ENCODE measurements around the gene DMRTC2.

The DMRTC2 gene

DNA sequence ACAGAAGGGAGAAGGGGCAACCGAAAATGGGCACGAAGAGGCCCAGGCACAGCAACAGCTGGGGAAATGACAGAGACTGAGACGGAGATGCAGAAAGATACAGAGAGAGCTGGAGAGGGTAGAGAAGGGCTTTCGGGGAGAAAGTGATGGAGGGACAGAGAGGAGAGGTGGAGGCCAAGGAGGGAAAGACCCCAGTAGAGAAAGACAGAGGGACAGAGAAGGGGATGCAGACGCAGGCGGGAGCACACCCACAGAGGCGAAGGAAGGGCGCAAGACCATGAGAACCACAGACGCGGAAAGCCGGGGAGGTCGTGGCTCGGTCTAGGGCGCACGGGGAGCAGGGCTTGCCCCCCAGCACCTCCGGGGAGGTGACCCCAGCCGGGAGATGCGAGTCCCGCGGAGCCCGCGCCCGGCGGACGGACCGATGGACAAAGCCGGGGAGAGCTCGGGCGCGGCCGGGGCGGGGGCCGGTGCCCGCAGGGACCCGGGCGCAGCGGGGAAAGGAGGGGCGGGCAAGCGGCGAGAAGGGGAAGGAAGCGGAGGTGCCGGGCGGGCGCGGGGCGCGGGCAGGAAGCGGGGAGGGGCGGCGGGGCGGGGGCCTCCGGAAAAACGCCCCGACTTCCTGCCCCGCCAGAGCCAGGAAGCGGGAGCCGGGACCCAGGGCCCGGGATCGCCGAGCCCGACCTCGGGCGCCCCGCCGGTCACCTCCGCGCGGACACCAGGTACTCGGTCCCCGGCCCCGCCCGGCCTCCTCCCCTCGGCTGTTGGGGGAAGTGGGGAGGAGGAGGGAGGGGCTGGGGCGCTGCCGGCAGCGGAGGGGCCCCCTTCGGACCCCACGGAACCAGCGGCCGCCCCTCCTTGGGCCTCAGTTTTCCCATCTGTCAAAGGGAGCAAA is 38.0 kb downstream of the DMRTC2 start, which contains the start of gene ARHGEF1:
TSS of gene ARHGEF1 (plus strand) at position 617 of the 895 bp plus-strand sequence. CDS start 4,899 bp downstream, outside the sequence.
- H3K4me3 ChIP-seq (ENCODE audit: low read depth, low read length) = peak within 1 kb of the TSS; percentile 98
- ChIA-PET POLR2A (interaction anchor here (1.3 to 1.5 kb wide), 2 partner anchors 9 to 23 kb away, joined by 3 to 12 read pairs; partner anchors contain the start of gene RPS19), CTCF (interaction anchor here (1.5 to 1.6 kb wide), 2 partner anchors 10 to 17 kb away, joined by 3 to 4 read pairs; no protein-coding TSS in a partner anchor)
- TF ChIP-seq, protein P1, sequence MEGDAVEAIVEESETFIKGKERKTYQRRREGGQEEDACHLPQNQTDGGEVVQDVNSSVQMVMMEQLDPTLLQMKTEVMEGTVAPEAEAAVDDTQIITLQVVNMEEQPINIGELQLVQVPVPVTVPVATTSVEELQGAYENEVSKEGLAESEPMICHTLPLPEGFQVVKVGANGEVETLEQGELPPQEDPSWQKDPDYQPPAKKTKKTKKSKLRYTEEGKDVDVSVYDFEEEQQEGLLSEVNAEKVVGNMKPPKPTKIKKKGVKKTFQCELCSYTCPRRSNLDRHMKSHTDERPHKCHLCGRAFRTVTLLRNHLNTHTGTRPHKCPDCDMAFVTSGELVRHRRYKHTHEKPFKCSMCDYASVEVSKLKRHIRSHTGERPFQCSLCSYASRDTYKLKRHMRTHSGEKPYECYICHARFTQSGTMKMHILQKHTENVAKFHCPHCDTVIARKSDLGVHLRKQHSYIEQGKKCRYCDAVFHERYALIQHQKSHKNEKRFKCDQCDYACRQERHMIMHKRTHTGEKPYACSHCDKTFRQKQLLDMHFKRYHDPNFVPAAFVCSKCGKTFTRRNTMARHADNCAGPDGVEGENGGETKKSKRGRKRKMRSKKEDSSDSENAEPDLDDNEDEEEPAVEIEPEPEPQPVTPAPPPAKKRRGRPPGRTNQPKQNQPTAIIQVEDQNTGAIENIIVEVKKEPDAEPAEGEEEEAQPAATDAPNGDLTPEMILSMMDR (IDR thresholded peaks at IDR 0.05; ENCODE audit: insufficient read depth, low read length, missing control alignments) = no peak
- DNase-seq (ENCODE audit: low read depth, low spot score) = no peak

DNA sequence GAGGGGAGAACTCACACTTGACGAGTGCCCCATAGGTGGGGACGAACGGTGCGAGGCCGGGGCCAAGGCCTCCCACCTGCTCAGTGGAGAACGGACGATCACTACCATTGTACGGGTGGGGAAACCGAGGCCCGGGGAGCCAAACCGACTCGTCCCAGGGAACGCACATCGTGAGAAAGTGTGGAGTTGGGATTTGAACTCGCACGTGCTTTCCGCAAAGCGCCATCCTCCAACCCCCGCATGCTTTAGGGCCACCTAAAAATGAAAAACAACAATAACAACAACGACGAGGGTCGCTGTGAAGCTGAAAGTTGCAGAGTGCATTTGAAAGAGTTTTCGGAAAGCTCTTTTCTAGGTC is 38.6 kb downstream of the DMRTC2 start:
- POLR2A ChIA-PET = interaction anchor here (1.2 to 1.3 kb wide), 2 partner anchors 9 to 24 kb away, joined by 3 to 9 read pairs; partner anchors contain the start of gene RPS19
- peak overlapping the region; percentile 98 for H3K4me3 ChIP-seq (ENCODE audit: low read depth, low read length)
- CTCF ChIA-PET = interaction anchor here (1.5 to 1.6 kb wide), 3 partner anchors 11 to 68 kb away, joined by 3 to 4 read pairs (median 4); no protein-coding TSS in a partner anchor
- TF ChIP-seq, protein P1 (IDR thresholded peaks at IDR 0.05; ENCODE audit: insufficient read depth, low read length, missing control alignments) = no peak
- DNase-seq (ENCODE audit: low read depth, low spot score) = no peak

DNA sequence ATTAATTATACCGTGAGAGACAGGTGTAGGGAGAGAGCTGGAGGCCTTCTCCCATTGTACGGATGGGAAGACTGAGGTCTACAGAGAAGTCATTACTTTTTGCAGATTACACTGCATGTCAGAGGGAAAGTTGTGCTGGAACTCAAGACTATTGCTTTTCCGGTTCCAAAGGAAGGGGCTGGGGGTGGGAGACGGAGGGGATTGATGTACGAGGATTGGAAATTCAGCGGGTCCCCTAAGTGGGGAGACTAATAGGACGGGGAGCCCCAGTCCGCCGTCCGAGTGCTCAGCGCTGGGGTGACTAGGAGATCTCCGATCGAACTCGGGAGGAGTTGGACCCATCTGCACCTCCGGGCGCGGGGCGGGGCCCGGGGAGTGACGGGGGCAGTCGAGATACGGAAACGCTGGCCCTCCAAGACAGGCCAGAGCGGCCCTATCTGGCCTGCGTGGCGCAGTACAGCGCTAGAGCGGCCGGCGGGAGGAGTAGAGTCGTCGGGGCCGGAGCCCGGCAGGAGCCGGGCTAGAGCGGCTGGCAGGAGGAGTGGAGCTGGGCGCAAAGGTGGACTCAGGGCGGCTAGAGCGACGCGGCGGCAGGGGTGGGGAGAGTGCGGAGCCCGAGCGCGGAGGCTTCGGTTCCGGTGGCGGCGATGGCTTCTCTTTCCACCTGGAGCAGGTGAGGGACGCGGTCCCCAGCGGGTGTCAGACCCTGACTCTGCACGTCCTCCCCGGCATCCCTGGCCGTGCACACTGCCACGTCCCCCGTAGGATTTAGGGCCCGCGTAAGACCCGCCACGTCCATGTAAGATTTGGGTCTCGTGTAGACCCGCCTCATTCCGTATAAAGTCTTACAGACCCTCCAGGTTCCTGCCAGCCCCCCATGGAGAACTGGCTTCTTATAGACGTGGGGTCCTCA is 39.2 kb downstream of the DMRTC2 start:
- CTCF ChIA-PET = interaction anchor here (1.3 to 1.7 kb wide), 5 partner anchors 11 to 74 kb away, joined by 3 to 9 read pairs (median 4); no protein-coding TSS in a partner anchor

DNA sequence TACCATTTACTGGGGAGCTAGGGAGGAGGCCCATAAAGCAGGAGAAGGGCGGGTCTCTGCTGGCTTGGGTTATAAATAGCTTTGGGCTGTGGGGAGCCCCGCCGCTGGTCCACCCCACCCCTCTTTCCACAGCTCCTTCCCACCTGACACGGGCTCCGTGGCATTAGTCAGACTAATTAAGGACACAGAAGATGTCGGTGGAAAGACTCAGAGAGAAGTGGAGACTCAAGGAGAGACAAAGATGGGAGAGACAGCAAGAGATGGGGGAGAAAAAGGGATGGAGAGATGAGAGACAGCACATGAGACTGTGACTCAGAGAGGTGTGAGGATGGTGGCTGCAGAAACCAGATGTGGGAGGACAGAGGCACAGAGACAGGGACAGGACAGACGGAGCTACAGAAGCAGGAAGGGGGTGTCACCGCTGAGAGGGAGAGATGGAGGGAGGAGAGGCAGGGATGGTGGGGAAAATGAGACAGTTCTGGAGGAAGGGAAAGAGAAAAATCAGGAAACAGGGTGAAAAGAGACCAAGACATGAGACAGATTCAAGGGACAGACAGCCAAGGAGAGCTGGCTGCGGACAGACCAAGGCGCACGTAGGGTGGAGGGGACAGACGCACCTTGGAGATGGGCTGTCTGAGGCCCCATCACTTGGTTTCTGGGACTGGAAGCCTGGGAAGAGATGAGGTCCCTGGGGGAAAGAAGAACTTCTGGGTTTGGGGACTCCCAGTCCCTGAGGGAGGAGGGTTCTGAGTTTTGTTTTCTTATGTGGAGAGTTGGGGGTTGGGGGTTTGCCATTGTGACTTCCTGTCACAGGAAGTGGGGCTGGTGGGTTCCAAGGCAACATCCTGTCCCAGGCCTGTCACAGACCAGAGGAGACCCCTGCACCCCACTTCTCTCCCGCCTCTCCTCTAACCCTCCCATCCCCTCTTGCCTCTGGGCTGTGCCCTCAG is 42.2 kb downstream of the DMRTC2 start:
- no peak for DNase-seq (ENCODE audit: low read depth, low spot score)
- no peak overlapping the region for H3K4me3 ChIP-seq (ENCODE audit: low read depth, low read length)
- TF ChIP-seq, protein P1 (IDR thresholded peaks at IDR 0.05; ENCODE audit: insufficient read depth, low read length, missing control alignments) = no peak
- CTCF ChIA-PET = interaction anchor here (1.2 to 1.5 kb wide), 4 partner anchors 11 to 71 kb away, joined by 3 to 4 read pairs (median 3); partner anchors contain the start of gene CD79A
- POLR2A ChIA-PET = interaction anchor here (0.9 kb wide), 1 partner anchor 25 kb away, joined by 4 read pairs; no protein-coding TSS in a partner anchor

More for the DNA sequence above, 39.2 kb downstream of the DMRTC2 start:
- H3K4me3 ChIP-seq (ENCODE audit: low read depth, low read length) = peak overlapping the region; percentile 98
- TF ChIP-seq, protein P1 (IDR thresholded peaks at IDR 0.05; ENCODE audit: insufficient read depth, low read length, missing control alignments) = peak; percentile 16
- DNase-seq (ENCODE audit: low read depth, low spot score) = peak; percentile 75
- POLR2A ChIA-PET = interaction anchor here (0.6 to 1.3 kb wide), 5 partner anchors 9 to 24 kb away, joined by 3 to 9 read pairs (median 3); partner anchors contain the start of gene RPS19

DNA sequence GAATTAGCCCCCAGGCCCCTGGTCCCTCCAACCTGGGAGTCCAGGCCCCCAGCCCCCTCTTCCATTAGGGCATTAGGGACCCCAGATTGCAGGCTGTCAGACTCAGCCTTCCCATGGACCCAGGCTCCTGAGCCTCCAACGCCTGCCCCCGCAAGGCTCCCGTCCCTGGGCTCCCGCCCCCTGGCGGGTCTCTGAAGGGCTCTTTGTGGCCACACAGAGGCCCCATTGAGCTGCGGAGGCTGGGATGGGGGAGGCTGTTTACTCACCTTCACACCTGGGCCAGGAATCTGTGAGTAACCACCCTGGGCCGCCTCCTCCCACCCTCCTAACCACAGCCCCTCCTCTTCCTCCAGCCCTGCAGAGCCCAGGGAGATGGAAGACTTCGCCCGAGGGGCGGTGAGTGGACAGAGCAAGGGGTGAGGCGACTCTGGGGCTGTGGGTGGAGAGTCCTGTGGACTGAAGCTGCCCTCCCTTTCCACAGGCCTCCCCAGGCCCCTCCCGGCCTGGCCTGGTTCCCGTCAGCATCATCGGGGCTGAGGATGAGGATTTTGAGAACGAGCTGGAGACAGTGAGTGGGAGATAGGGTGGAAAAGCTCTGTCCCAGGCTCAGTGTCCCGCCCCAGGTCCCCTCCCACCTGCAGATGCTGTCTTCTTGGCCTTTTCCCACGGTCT is 43.0 kb downstream of the DMRTC2 start:
- ChIA-PET POLR2A (no interaction called here), CTCF (interaction anchor here (0.8 to 1.4 kb wide), 3 partner anchors 14 to 70 kb away, joined by 3 to 4 read pairs (median 3); no protein-coding TSS in a partner anchor)
- no peak for DNase-seq (ENCODE audit: low read depth, low spot score)
- TF ChIP-seq, protein P1 (IDR thresholded peaks at IDR 0.05; ENCODE audit: insufficient read depth, low read length, missing control alignments) = no peak
- no peak overlapping the region for H3K4me3 ChIP-seq (ENCODE audit: low read depth, low read length)

Measured in AG04449 (cell line).